ENCODE data around the gene TMEM88.

TMEM88 gene

DNA sequence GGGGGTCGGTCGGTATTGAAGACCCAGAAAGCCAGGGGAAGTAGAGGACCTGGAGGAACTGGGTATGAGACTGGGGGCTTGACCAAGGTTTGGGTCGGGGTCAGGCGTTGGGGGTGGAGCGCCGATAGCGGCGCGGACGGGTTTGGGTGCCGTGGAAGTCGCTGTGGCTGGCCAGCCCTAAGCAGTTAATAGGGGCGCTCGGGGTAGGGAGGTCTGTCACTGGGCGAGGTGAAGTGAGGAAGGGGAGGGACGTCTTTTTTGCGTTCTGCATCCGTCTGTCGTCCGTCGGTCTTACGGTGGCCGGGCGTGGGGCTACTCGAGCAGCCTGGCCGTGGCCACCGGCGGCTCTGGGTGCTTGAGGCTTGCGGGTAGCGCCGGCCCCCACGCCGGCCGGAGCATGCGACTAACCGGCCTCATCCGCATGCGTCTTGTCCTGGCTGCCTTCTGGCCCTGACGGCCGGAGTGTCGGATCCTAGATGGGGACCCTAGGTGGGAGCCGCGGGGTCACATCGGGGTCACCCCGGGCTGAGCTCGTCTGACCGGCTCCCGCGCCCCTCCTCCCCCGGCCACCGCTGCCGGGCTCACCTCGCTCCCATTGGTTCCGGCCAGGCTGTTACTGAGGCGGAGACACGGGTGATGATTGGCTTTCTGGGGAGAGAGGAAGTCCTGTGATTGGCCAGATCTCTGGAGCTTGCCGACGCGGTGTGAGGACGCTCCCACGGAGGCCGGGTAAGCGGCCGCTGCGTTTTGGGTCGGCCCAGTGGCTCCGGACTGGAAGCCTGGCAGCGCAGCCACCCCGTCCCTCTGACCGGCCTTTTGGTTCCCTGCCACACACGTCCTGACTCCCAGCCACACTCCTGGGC is 10.3 kb upstream of the TMEM88 start:
- DNase-seq, result peak; percentile 43

DNA sequence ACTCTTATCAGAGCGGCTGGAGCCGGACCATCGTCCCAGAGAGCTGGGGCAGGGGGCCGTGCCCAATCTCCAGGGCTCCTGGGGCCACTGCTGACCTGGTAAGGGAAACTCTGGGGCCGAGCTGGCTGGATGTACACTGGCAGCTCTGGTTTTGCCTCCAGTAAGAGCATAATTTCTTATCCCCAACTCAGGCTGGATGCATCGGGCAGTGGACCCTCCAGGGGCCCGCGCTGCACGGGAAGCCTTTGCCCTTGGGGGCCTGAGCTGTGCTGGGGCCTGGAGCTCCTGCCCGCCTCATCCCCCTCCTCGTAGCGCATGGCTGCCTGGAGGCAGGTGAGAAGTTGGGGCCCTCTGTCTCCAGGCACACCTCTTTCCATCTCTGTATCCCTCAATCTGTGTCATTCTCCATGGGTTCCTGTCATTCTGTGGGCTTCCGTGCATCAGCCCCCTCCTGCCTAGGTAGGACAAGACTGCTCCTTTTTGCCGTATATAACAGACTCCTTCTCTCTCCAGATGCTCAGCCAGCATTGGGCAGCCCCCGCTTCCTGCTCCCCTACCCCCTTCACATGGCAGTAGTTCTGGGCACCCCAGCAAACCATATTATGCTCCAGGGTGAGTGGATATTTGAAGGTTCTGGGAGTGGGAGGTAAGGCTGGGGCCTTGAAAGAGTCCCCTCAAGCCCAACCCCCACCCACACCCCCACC is 9.4 kb upstream of the TMEM88 start:
- DNase-seq, result no peak

GRCh38 chr17:7846063-7846735 is 8.7 kb upstream of the TMEM88 start:
- DNase-seq, result no peak

DNA sequence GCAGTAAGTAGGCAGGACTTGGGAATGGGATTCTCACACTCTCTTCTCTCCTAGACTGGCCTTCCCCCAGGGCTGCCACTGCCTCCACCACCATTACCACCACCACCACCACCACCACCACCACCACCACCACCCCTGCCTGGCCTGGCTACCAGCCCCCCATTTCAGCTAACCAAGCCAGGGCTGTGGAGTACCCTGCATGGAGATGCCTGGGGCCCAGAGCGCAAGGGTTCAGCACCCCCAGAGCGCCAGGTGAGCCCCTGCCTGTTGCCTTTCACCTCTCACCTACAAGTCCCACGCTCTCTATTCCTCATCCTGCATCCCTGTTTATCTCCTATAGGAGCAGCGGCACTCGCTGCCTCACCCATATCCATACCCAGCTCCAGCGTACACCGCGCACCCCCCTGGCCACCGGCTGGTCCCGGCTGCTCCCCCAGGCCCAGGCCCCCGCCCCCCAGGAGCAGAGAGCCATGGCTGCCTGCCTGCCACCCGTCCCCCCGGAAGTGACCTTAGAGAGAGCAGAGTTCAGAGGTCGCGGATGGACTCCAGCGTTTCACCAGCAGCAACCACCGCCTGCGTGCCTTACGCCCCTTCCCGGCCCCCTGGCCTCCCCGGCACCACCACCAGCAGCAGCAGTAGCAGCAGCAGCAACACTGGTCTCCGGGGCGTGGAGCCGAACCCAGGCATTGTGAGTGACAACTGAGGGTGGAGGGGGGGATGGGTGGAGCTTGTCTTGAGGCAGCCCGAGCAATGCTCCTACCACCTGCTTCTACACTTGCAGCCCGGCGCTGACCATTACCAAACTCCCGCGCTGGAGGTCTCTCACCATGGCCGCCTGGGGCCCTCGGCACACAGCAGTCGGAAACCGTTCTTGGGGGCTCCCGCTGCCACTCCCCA is 7.9 kb upstream of the TMEM88 start:
- DNase-seq, result no peak

DNA sequence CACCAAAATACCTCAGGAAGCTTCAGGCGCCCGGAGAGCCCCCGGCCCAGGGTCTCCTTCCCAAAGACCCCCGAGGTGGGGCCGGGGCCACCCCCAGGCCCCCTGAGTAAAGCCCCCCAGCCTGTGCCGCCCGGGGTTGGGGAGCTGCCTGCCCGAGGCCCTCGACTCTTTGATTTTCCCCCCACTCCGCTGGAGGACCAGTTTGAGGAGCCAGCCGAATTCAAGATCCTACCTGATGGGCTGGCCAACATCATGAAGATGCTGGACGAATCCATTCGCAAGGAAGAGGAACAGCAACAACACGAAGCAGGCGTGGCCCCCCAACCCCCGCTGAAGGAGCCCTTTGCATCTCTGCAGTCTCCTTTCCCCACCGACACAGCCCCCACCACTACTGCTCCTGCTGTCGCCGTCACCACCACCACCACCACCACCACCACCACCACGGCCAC is 6.7 kb upstream of the TMEM88 start:
- no peak for DNase-seq

GRCh38 chr17:7848739-7849129 is 6.1 kb upstream of the TMEM88 start:
- no peak for DNase-seq

DNA sequence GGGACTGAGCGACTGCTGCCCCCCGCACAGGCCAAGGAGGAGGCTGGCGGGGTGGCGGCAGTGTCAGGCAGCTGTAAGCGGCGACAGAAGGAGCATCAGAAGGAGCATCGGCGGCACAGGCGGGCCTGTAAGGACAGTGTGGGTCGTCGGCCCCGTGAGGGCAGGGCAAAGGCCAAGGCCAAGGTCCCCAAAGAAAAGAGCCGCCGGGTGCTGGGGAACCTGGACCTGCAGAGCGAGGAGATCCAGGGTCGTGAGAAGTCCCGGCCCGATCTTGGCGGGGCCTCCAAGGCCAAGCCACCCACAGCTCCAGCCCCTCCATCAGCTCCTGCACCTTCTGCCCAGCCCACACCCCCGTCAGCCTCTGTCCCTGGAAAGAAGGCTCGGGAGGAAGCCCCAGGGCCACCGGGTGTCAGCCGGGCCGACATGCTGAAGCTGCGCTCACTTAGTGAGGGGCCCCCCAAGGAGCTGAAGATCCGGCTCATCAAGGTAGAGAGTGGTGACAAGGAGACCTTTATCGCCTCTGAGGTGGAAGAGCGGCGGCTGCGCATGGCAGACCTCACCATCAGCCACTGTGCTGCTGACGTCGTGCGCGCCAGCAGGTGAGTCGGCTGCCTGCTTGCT is 5.6 kb upstream of the TMEM88 start:
- DNase-seq, result no peak

DNA sequence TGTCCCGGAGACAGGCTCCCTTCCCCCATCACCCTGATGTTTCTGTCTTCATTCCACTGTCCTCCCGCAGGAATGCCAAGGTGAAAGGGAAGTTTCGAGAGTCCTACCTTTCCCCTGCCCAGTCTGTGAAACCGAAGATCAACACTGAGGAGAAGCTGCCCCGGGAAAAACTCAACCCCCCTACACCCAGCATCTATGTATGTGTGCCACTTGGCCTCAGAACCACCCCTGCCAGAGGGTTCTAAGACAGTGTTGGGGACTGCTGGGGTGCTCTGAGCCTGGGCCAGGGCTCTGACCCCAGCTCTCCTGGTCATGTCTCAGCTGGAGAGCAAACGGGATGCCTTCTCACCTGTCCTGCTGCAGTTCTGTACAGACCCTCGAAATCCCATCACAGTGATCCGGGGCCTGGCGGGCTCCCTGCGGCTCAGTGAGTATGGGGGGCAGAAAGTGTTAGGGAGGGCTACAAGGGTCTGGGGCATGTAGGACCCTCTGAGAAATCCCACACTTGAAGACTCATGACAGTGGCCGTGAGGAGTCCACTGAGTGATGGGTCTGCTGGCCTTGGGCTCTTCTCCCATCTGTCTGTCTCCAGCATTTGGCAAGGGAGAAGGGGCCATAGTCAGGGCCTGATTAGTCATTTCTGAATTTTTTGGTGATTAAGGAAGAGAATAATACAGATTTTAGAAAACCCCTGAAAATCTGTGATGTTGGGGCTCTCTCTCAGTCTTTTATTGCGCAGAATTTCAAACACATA is 4.9 kb upstream of the TMEM88 start:
- no peak for DNase-seq

DNA sequence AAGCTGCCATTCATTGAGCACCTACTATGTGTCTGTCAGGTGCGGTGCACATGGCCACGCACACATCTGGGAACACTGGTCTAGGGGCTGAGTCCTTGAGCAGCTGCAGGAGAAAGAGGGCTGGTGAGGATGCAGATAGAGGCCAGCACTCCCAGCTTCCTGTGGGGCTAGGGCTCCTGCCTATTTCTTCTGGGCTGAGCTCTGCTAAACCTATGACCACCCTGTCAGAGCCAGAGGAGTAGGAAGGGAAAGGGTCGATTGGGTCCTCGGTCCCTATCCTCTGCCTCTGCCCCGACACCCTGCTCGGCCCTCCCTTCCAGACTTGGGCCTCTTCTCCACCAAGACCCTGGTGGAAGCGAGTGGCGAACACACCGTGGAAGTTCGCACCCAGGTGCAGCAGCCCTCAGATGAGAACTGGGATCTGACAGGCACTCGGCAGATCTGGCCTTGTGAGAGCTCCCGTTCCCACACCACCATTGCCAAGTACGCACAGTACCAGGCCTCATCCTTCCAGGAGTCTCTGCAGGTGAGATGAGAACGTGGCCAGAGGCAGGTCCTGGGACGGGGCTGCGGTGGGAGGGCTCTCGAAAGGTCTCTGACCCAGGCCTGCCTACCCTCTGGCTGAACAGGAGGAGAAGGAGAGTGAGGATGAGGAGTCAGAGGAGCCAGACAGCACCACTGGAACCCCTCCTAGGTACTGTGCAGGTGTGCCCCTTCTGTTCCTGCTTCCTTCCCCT is 4.0 kb upstream of the TMEM88 start:
- DNase-seq, result no peak

DNA sequence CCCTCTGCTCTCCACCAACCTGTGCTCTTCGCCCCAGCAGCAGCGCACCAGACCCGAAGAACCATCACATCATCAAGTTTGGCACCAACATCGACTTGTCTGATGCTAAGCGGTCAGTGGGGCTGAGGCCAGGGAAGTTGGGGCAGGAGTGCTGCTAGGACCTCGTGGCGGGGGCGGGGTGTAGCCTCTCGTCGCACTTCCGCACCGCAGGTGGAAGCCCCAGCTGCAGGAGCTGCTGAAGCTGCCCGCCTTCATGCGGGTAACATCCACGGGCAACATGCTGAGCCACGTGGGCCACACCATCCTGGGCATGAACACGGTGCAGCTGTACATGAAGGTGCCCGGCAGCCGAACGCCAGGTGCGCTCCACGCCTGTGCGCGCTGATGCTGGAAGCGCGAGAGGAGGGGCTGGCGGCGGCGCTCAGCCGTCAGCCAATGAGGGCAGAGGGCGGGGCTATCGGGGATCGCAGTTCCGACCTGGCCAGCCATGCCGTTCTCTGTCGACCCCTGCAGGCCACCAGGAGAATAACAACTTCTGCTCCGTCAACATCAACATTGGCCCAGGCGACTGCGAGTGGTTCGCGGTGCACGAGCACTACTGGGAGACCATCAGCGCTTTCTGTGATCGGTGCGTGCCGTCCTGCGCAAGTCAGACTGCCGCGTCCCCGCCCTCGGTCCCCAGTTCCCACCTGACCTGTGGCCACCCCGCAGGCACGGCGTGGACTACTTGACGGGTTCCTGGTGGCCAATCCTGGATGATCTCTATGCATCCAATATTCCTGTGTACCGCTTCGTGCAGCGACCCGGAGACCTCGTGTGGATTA is 3.2 kb upstream of the TMEM88 start:
- DNase-seq, result peak; percentile 55

GRCh38 chr17:7852262-7852670 is 2.6 kb upstream of the TMEM88 start:
- no peak for DNase-seq

GRCh38 chr17:7852919-7853690 is 1.8 kb upstream of the TMEM88 start:
- DNase-seq, result no peak

GRCh38 chr17:7853691-7854038 is 1.2 kb upstream of the TMEM88 start:
- no peak for DNase-seq

DNA sequence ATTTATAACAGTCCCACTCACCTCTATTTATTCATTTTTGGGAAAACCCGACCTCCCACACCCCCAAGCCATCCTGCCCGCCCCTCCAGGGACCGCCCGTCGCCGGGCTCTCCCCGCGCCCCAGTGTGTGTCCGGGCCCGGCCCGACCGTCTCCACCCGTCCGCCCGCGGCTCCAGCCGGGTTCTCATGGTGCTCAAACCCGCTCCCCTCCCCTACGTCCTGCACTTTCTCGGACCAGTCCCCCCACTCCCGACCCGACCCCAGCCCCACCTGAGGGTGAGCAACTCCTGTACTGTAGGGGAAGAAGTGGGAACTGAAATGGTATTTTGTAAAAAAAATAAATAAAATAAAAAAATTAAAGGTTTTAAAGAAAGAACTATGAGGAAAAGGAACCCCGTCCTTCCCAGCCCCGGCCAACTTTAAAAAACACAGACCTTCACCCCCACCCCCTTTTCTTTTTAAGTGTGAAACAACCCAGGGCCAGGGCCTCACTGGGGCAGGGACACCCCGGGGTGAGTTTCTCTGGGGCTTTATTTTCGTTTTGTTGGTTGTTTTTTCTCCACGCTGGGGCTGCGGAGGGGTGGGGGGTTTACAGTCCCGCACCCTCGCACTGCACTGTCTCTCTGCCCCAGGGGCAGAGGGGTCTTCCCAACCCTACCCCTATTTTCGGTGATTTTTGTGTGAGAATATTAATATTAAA is 638 bp upstream of the TMEM88 start:
- no peak for DNase-seq

- no peak for DNase-seq
These were observed 769 bp downstream of the TMEM88 start for GRCh38 chr17:7855660-7856010.

- no peak for DNase-seq
These were observed 1.3 kb downstream of the TMEM88 start for GRCh38 chr17:7856011-7856810.

All from DMS153 (cell line).